ENCODE measurements around the gene FBXO31. TPM values are rescaled to one million over a fixed set of nuclear protein-coding genes. Genes with fewer than 3 reads are reported as not detected.
A peak's percentile ranks its signal among the peaks of the same experiment; 100 is the strongest.

The FBXO31 gene
- total and polyA plus RNA-seq, 10 of the 15 experiments (the other 5 are each of a cell fraction or from before 2014, with no cell fraction given) = 0.19 to 33.1 (median 10.3) TPM

- TF ChIP-seq RBBP5 (conservative IDR thresholded peaks at IDR 0.05) (no peak), SKIL (IDR thresholded peaks at IDR 0.05; ENCODE audit: low read depth, poor library complexity, severe bottlenecking) (no peak), MEF2A (IDR thresholded peaks at IDR 0.05; ENCODE audit: insufficient read depth, low read depth, low read length) (no peak), CTCF (IDR thresholded peaks at IDR 0.05 in 2 of 3, conservative IDR thresholded peaks at IDR 0.05 in 1 of 3; ENCODE audit: control insufficient read depth in 2 of 3, extremely low read depth in 1 of 3, insufficient read depth in 1 of 3, low read depth in 3 of 3, low read length in 3 of 3) (peak; percentile 72 to 74 (median 72)), ZNF24 (IDR thresholded peaks at IDR 0.05) (no peak), MYC (IDR thresholded peaks at IDR 0.05; ENCODE audit: insufficient read depth, insufficient read length, insufficient replicate concordance, low read length, severe bottlenecking) (no peak), MEF2B (IDR thresholded peaks at IDR 0.05; ENCODE audit: partially characterized antibody, poor library complexity, severe bottlenecking) (no peak), POU2F2 (IDR thresholded peaks at IDR 0.05; ENCODE audit: borderline replicate concordance, low read depth, low read length) (peak; percentile 5; the same call in 2 of the 3 replicates), ZNF687 (IDR thresholded peaks at IDR 0.05) (peak; percentile 64; the same call in 1 of the 2 replicates), ZNF207 (IDR thresholded peaks at IDR 0.05; ENCODE audit: borderline replicate concordance) (0 out of 2 replicates have a peak, but pooled peaks have one; percentile 49), CEBPB (IDR thresholded peaks at IDR 0.05; ENCODE audit: borderline replicate concordance in 1 of 2, low read depth in 2 of 2, low read length in 2 of 2) (no peak), ESRRA (IDR thresholded peaks at IDR 0.05; ENCODE audit: low read length) (no peak), ZNF217 (IDR thresholded peaks at IDR 0.05) (no peak), CREB1 (IDR thresholded peaks at IDR 0.05; ENCODE audit: low read depth) (peak; percentile 44), IKZF2 (IDR thresholded peaks at IDR 0.05) (no peak; a peak in 1 of 4 replicates), ZSCAN29 (IDR thresholded peaks at IDR 0.05) (no peak), NR2F1 (conservative IDR thresholded peaks at IDR 0.05) (peak; percentile 68), NR2C1 (IDR thresholded peaks at IDR 0.05) (peak; percentile 88), SUPT20H (IDR thresholded peaks at IDR 0.05; ENCODE audit: borderline replicate concordance, control insufficient read depth, low read depth, low read length) (no peak), BRCA1 (IDR thresholded peaks at IDR 0.05; ENCODE audit: low read depth, low read length) (no peak), HDAC2 (IDR thresholded peaks at IDR 0.05) (no peak), KLF5 (IDR thresholded peaks at IDR 0.05; ENCODE audit: partially characterized antibody) (no peak), RAD21 (IDR thresholded peaks at IDR 0.05; ENCODE audit: insufficient read depth, low read depth, low read length) (peak; percentile 55)
Observed at GRCh38 chr16:87316923-87317749, 66.4 kb downstream of the FBXO31 start, which contains the start of gene C16orf95 (continued).
